ENCODE results near the gene CXorf49B.

Gene CXorf49B

GRCh38 chrX:71815906-71816156 lies 52.7 kb downstream of the CXorf49B start:
- DNase-seq (ENCODE audit: low spot score), result no peak
